ENCODE results near the gene ITGA8. TPM values are rescaled to one million over a fixed set of nuclear protein-coding genes. Genes with fewer than 3 reads are reported as not detected.

ITGA8 gene
- total and polyA plus RNA-seq, 10 donors: 1.7 to 60.3 (median 32.9) TPM

- peaks cover 0 to 3% (median 0%) of the 10 kb centered on the region in 8 donors for H3K9me3 ChIP-seq
- no peaks in the 10 kb centered on the region for H3K36me3 ChIP-seq
- no peaks in the 10 kb centered on the region for H3K4me1 ChIP-seq
- WGBS, 5 donors: 82 to 87% (median 84%) methylated on average over 10 of the region's 10 CpGs
- H3K27me3 ChIP-seq (replicated peaks in 1 of 7): no peaks in the 10 kb centered on the region
- no peak for TF ChIP-seq POLR2AphosphoS5 (IDR thresholded peaks at IDR 0.05)
- no peak for TF ChIP-seq CTCF (IDR thresholded peaks at IDR 0.05 in 8 of 11, conservative IDR thresholded peaks at IDR 0.05 in 3 of 11)
- no peak for TF ChIP-seq POLR2A (IDR thresholded peaks at IDR 0.05)
- H3K4me3 ChIP-seq: no peak overlapping the region
- H3K27ac ChIP-seq: peak overlapping the region in 2 of 8 donors; percentile 9 to 26
- intact Hi-C loops (cut with DNase I; ENCODE audit: low total_unique reads): no loop called here
- DNase-seq: no peak
These were observed 18.7 kb upstream of the ITGA8 start for GRCh38 chr10:15738270-15738925.

GRCh38 chr10:15737656-15738055 is 17.9 kb upstream of the ITGA8 start:
- Histone ChIP-seq H3K27me3 (replicated peaks in 1 of 7) (no peaks in the 10 kb centered on the region), H3K4me1 (no peaks in the 10 kb centered on the region), H3K36me3 (no peaks in the 10 kb centered on the region), H3K4me3 (no peak overlapping the region), H3K9me3 (peaks cover 0 to 6% (median 0%) of the 10 kb centered on the region in 8 donors), H3K27ac (no peak overlapping the region)
- intact Hi-C loops (cut with DNase I; ENCODE audit: low total_unique reads): no loop called here
- TF ChIP-seq POLR2AphosphoS5 (IDR thresholded peaks at IDR 0.05) (no peak), POLR2A (IDR thresholded peaks at IDR 0.05) (no peak), CTCF (IDR thresholded peaks at IDR 0.05 in 8 of 11, conservative IDR thresholded peaks at IDR 0.05 in 3 of 11) (no peak)
- WGBS, 5 donors: 82 to 95% (median 86%) methylated on average over 5 of the region's 5 CpGs
- DNase-seq: no peak

GRCh38 chr10:15735763-15736162 is 16.0 kb upstream of the ITGA8 start:
- Histone ChIP-seq H3K4me1 (no peaks in the 10 kb centered on the region), H3K9me3 (peaks cover 0 to 11% (median 1%) of the 10 kb centered on the region in 8 donors), H3K36me3 (no peaks in the 10 kb centered on the region), H3K4me3 (no peak overlapping the region), H3K27ac (no peak overlapping the region), H3K27me3 (replicated peaks in 1 of 7) (no peaks in the 10 kb centered on the region)
- intact Hi-C loops (cut with DNase I; ENCODE audit: low total_unique reads): no loop called here
- TF ChIP-seq POLR2AphosphoS5 (IDR thresholded peaks at IDR 0.05) (no peak), CTCF (IDR thresholded peaks at IDR 0.05 in 8 of 11, conservative IDR thresholded peaks at IDR 0.05 in 3 of 11) (no peak), POLR2A (IDR thresholded peaks at IDR 0.05) (no peak)
- no peak for DNase-seq
- 39 to 60% (median 53%) methylated on average over 4 of the region's 4 CpGs for WGBS, 5 donors

- no peak for DNase-seq
- peaks cover 0 to 21% (median 9%) of the 10 kb centered on the region in 8 donors for H3K9me3 ChIP-seq
- no peak overlapping the region for H3K4me3 ChIP-seq
- H3K36me3 ChIP-seq: no peaks in the 10 kb centered on the region
- intact Hi-C loops (cut with DNase I; ENCODE audit: low total_unique reads): no loop called here
- H3K4me1 ChIP-seq: peaks cover 0 to 8% (median 3%) of the 10 kb centered on the region in 6 donors
- 73 to 99% (median 97%) methylated on average over 2 of the region's 2 CpGs for WGBS, 5 donors
- no peak overlapping the region for H3K27ac ChIP-seq
- TF ChIP-seq POLR2A (IDR thresholded peaks at IDR 0.05) (no peak), CTCF (IDR thresholded peaks at IDR 0.05 in 8 of 11, conservative IDR thresholded peaks at IDR 0.05 in 3 of 11) (no peak), POLR2AphosphoS5 (IDR thresholded peaks at IDR 0.05) (no peak)
- H3K27me3 ChIP-seq (replicated peaks in 1 of 7): no peaks in the 10 kb centered on the region
These were observed 10.6 kb upstream of the ITGA8 start for GRCh38 chr10:15730341-15730740.

Measured in spleen (tissue), 11 donors.